ENCODE results near the gene CTBP2. TPM values are rescaled to one million over a fixed set of nuclear protein-coding genes. Genes with fewer than 3 reads are reported as not detected.

Gene CTBP2
- total RNA-seq, 2 donors from 2014 or later, result 75.3 to 109 TPM

- 96 to 98% methylated on average over 11 to 14 of the region's 14 CpGs for WGBS, 2 experiments (ENCODE audit: insufficient coverage in 1 of 2, insufficient read length in 1 of 2)
- DNase-seq, result no peak
- H3K36me3 Mint-ChIP-seq (ENCODE audit: low read depth), result peaks cover 65% of the 10 kb centered on the region
Observed at GRCh38 chr10:125076891-125077541, 83.3 kb downstream of the CTBP2 start.

GRCh38 chr10:125076121-125076825 is 84.1 kb downstream of the CTBP2 start:
- no peak for TF ChIP-seq CTCF (conservative IDR thresholded peaks at IDR 0.05)
- Histone ChIP-seq H3K27me3 (ENCODE audit: control insufficient read depth, insufficient read depth, low read length, poor library complexity, severe bottlenecking) (no peaks in the 10 kb centered on the region), H3K9me3 (ENCODE audit: control insufficient read depth, low read length) (no peaks in the 10 kb centered on the region), H3K9ac (ENCODE audit: extremely low read depth, low read length, poor library complexity, severe bottlenecking) (no peak overlapping the region), H3K27ac (ENCODE audit: low read depth, low read length) (no peak overlapping the region), H3K36me3 (ENCODE audit: control insufficient read depth, insufficient read depth, low read length) (peaks cover 20% of the 10 kb centered on the region), H3K4me1 (ENCODE audit: control insufficient read depth, insufficient read depth, low read length) (no peaks in the 10 kb centered on the region), H3K4me3 (ENCODE audit: low read length) (no peak overlapping the region)
- Mint-ChIP-seq H3K36me3 (ENCODE audit: low read depth) (peaks cover 69% of the 10 kb centered on the region), H3K4me3 (no peak overlapping the region), H3K27me3 (ENCODE audit: insufficient read depth) (no peaks in the 10 kb centered on the region), H3K9me3 (no peaks in the 10 kb centered on the region), H3K27ac (peak overlapping the region; percentile 38), H3K4me1 (peaks cover 8% of the 10 kb centered on the region)
- 94 to 95% methylated on average over 13 to 15 of the region's 15 CpGs for WGBS, 2 experiments (ENCODE audit: insufficient coverage in 1 of 2, insufficient read length in 1 of 2)
- DNase-seq, result no peak

More at GRCh38 chr10:125076891-125077541, 83.3 kb downstream of the CTBP2 start:
- Histone ChIP-seq H3K4me1 (ENCODE audit: control insufficient read depth, insufficient read depth, low read length) (no peaks in the 10 kb centered on the region), H3K9me3 (ENCODE audit: control insufficient read depth, low read length) (no peaks in the 10 kb centered on the region), H3K27ac (ENCODE audit: low read depth, low read length) (no peak overlapping the region), H3K9ac (ENCODE audit: extremely low read depth, low read length, poor library complexity, severe bottlenecking) (no peak overlapping the region), H3K36me3 (ENCODE audit: control insufficient read depth, insufficient read depth, low read length) (peaks cover 20% of the 10 kb centered on the region), H3K4me3 (ENCODE audit: low read length) (no peak overlapping the region), H3K27me3 (ENCODE audit: control insufficient read depth, insufficient read depth, low read length, poor library complexity, severe bottlenecking) (no peaks in the 10 kb centered on the region)
- no peaks in the 10 kb centered on the region for H3K27me3 Mint-ChIP-seq (ENCODE audit: insufficient read depth)
- no peak for TF ChIP-seq CTCF (conservative IDR thresholded peaks at IDR 0.05)
- H3K9me3 Mint-ChIP-seq, result no peaks in the 10 kb centered on the region
- H3K27ac Mint-ChIP-seq, result no peak overlapping the region
- peaks cover 8% of the 10 kb centered on the region for H3K4me1 Mint-ChIP-seq
- no peak overlapping the region for H3K4me3 Mint-ChIP-seq

GRCh38 chr10:125073996-125074395 is 86.4 kb downstream of the CTBP2 start:
- TF ChIP-seq CTCF (conservative IDR thresholded peaks at IDR 0.05), result no peak
- Mint-ChIP-seq H3K9me3 (no peaks in the 10 kb centered on the region), H3K27me3 (ENCODE audit: insufficient read depth) (no peaks in the 10 kb centered on the region), H3K4me1 (no peaks in the 10 kb centered on the region), H3K36me3 (ENCODE audit: low read depth) (peaks cover 58% of the 10 kb centered on the region), H3K4me3 (no peak overlapping the region), H3K27ac (no peak overlapping the region)
- no peak for DNase-seq
- no peak overlapping the region for H3K9ac ChIP-seq (ENCODE audit: extremely low read depth, low read length, poor library complexity, severe bottlenecking)
- no peaks in the 10 kb centered on the region for H3K4me1 ChIP-seq (ENCODE audit: control insufficient read depth, insufficient read depth, low read length)
- H3K9me3 ChIP-seq (ENCODE audit: control insufficient read depth, low read length), result no peaks in the 10 kb centered on the region
- H3K27ac ChIP-seq (ENCODE audit: low read depth, low read length), result no peak overlapping the region
- no peak overlapping the region for H3K4me3 ChIP-seq (ENCODE audit: low read length)
- peaks cover 16% of the 10 kb centered on the region for H3K36me3 ChIP-seq (ENCODE audit: control insufficient read depth, insufficient read depth, low read length)
- H3K27me3 ChIP-seq (ENCODE audit: control insufficient read depth, insufficient read depth, low read length, poor library complexity, severe bottlenecking), result no peaks in the 10 kb centered on the region

Measured in endodermal cell (in vitro differentiated cells).